Measurements from ENCODE around the gene NRXN3.

NRXN3 gene

GRCh38 chr14:79451601-79452000, 1281.4 kb downstream of the NRXN3 start:
- no peak for DNase-seq

- DNase-seq, result no peak
Observed at GRCh38 chr14:79453276-79453675, 1283.1 kb downstream of the NRXN3 start.

GRCh38 chr14:79464468-79464867, 1294.3 kb downstream of the NRXN3 start:
- no peak for DNase-seq

- DNase-seq, result no peak
Observed at GRCh38 chr14:79465651-79466050, 1295.5 kb downstream of the NRXN3 start.

- DNase-seq, result no peak
Observed at GRCh38 chr14:79466938-79467527, 1296.9 kb downstream of the NRXN3 start.

- DNase-seq, result no peak
Observed at GRCh38 chr14:79467835-79468234, 1297.7 kb downstream of the NRXN3 start.

GRCh38 chr14:79468486-79468885, 1298.3 kb downstream of the NRXN3 start:
- no peak for DNase-seq

GRCh38 chr14:79473651-79474050, 1303.5 kb downstream of the NRXN3 start:
- no peak for DNase-seq

- DNase-seq, result no peak
Observed at GRCh38 chr14:79475887-79476532, 1305.8 kb downstream of the NRXN3 start.

- DNase-seq, result no peak
Observed at GRCh38 chr14:79476552-79476951, 1306.4 kb downstream of the NRXN3 start.

- DNase-seq, result no peak
Observed at GRCh38 chr14:79480212-79480611, 1310.0 kb downstream of the NRXN3 start.

GRCh38 chr14:79482825-79483224, 1312.7 kb downstream of the NRXN3 start:
- no peak for DNase-seq

- no peak for DNase-seq
Observed at GRCh38 chr14:79483477-79484388, 1313.6 kb downstream of the NRXN3 start.

GRCh38 chr14:79487632-79488031, 1317.5 kb downstream of the NRXN3 start:
- DNase-seq, result no peak

- no peak for DNase-seq
Observed at GRCh38 chr14:79491161-79491560, 1321.0 kb downstream of the NRXN3 start.

- no peak for DNase-seq
Observed at GRCh38 chr14:79493081-79493645, 1323.0 kb downstream of the NRXN3 start.

- DNase-seq, result no peak
Observed at GRCh38 chr14:79496701-79497100, 1326.5 kb downstream of the NRXN3 start.

GRCh38 chr14:79500489-79500888, 1330.3 kb downstream of the NRXN3 start:
- no peak for DNase-seq

- DNase-seq, result no peak
Observed at GRCh38 chr14:79502136-79502750, 1332.1 kb downstream of the NRXN3 start.

GRCh38 chr14:79502751-79503148, 1332.6 kb downstream of the NRXN3 start:
- no peak for DNase-seq

- DNase-seq, result no peak
Observed at GRCh38 chr14:79510659-79511058, 1340.5 kb downstream of the NRXN3 start.

GRCh38 chr14:79511146-79511545, 1341.0 kb downstream of the NRXN3 start:
- no peak for DNase-seq

- DNase-seq, result no peak
Observed at GRCh38 chr14:79513446-79513845, 1343.3 kb downstream of the NRXN3 start.

All from activated CD4-positive, alpha-beta T cell treated with anti-CD3 and anti-CD28 coated beads, Interleukin-2, amount 50 U/mL, for 1 hour (primary cell).